ENCODE data around the gene ZNF467.

The ZNF467 gene

GRCh38 chr7:149724661-149725425 is 48.5 kb downstream of the ZNF467 start:
- DNase-seq, result no peak

GRCh38 chr7:149723795-149724495 is 49.4 kb downstream of the ZNF467 start:
- DNase-seq, result no peak

DNA sequence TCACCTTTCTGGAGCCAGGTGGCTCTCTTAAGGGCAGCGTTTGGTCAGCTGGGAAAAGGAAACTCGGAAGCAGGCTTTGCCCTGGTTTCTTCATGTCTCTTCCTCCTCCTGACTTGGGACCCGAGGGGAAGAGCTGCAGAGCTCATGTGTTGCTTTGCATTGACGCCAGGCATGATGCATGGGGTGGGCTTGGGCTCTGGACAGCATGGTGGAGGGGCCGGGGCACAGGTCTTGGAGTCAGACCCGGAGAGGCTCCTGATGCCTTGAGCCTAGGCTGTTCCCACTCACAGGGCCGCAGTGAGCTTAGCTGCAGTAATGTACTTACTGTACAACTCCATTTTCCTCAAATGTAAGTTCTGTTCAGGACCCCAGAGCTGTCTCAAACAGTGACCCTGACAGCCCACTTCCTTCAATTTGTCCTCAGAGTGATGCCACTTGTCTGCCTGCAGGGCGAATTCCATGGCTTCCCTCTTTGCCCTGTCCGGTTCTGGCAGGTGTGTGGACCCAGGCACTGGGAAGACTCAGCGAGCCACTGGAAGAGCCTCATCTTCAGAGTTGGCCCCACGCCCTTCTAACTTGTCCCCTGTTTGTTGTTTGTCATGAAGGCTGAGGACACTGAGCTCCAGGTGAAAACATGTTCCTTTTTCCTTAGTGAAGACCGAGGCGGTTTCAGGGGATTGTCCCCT is 50.2 kb downstream of the ZNF467 start:
- no peak for DNase-seq

GRCh38 chr7:149722356-149722957 is 50.9 kb downstream of the ZNF467 start:
- no peak for DNase-seq

DNA sequence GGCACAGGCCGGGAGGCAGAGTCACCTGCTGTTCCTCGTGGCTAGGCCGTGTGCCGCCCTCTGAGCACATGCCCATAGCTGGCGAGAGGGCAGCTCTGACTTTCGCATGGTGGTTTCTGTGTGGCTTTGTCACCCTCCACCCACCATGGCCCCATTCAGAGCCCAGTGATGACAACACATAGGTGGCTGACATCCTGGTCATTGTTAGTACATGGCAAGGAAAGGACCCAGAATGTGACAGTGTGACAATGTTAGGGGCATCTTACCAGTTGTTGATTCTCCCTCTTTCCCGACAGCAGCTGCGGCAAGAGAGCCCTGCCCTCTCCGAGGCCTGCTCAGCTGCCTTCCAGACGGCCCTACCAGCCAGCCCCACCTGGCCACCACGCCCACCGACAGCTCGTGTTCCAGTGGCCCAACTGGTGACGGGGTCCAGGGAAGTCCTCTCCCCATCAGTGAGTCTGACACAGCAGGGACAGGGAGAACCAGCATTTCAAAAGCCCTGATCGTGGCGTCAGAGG is 52.2 kb downstream of the ZNF467 start:
- DNase-seq, result no peak

GRCh38 chr7:149720372-149721083 is 52.9 kb downstream of the ZNF467 start:
- DNase-seq, result no peak

DNA sequence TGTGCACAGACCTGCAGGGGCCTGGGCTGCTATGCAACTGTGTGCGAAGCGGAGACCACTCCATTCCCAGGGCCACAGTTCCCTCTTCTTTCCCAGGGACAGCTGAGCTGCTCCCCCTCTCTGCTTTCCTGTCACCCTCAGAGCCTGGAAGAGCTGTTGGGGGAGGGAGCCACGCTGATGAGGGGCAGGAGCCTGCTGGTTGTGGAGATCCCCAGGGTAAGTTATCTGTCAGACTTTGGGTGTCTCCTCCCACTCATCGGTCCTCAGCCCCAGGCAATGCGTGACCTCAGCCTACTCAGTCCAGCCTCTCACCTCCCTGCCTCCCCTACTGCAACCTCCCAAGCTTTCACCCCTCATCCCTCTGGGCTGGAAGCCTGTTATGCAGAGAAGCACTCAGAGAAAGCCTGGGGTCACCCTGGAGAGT is 53.5 kb downstream of the ZNF467 start:
- DNase-seq, result no peak

DNA sequence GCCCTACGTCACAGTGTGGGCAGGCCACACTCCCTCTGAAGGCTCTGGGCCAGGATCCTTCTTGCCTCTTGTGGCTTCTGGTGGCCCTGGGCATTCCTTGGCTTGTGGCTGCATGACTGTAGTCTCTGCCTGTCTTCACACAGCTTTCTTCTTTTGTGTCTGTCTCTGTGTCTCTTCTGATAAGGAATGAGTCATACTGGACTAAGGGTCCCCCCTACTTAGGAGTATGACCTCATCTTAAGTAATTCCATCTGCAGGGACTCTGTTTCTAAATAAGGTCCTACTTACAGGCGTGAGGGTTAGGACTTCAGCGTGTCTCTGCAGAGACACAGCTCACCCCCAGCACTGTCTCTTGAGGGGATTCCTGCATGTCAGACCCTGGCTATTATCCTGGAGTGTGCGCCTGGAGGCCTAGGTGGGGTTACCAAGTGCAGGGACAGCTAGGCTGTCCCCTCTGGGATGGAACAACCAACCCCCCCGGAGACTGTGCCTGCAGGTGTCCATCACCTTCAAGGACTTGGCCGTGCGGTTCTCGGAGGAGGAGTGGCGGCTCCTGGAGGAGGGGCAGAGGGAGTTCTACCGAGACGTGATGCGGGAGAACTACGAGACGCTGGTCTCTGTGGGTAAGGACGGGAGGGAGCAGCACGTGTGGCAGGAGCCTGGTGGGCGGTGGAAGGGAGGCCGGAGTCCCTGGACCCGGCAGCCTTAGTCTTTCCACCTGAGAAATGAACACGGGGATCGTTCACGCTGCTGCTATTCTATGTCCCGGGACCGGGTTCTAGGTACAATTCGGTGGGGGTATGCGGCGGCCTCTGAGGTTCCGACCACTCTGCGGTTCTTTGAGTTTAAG is 54.1 kb downstream of the ZNF467 start:
- no peak for DNase-seq

- no peak for DNase-seq
Observed at GRCh38 chr7:149718730-149719049, 54.7 kb downstream of the ZNF467 start.

DNA sequence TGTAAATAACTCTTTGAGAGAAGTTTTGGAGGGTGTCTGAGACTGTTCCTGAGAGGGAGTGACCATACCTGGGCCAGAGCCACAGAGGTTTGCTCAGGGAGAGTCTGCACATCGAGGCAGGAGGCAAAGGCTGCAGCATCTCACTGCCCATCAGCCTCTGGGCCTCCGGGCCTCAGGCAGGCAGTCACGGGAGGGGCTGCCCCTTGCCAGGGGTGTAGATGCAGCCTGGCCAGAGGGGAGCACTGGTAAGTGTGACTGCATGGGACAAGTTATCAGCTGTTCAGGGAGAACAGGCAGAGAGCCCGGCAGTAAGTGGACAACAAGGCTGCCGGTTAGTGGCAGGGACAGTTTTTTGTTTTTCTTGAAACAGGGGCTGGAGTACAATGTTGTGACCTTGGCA is 55.9 kb downstream of the ZNF467 start:
- no peak for DNase-seq

DNA sequence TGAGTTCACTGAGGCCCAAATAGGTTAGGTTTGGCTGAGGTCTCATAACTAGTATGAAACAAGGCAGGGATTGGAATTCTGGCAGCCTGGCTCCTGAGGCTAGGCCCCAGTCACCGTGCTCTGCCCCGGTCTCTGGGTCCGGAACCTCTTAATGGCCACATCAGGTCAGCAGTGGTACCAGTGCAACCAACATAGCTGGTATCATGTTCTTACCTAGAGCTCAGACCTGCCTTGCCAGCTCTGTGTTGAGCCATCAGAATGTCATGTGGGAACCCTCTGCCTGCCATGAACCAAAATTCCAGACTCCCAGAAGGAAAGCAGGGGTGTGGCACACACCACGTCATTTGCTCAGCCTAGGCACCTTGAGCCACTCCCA is 56.5 kb downstream of the ZNF467 start:
- no peak for DNase-seq

- no peak for DNase-seq
Observed at GRCh38 chr7:149716007-149716931, 57.1 kb downstream of the ZNF467 start.

DNA sequence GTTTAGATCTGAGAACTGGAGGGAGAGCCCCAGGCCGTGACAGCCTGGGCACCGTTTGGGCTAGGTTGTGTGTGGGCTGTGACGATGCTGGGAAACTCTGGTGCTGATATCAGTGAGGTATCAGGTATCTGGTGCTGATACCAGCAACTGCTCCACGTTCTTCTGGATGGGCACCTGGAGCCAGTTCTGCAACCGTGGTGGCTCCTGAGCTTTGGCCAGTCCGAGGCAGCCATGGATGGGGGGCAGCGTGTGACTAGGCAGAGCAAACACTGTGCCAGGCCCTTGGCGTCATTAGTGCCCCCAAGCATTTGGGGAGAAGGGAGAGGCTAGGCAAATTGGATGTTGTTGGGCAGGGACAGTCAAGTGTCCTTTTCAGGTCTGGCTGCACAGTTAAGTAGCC is 57.9 kb downstream of the ZNF467 start:
- no peak for DNase-seq

GRCh38 chr7:149714910-149715471 is 58.4 kb downstream of the ZNF467 start:
- no peak for DNase-seq

Measured in NCI-H187 (cell line).